ENCODE results near the gene SMURF1.

The SMURF1 gene

DNA sequence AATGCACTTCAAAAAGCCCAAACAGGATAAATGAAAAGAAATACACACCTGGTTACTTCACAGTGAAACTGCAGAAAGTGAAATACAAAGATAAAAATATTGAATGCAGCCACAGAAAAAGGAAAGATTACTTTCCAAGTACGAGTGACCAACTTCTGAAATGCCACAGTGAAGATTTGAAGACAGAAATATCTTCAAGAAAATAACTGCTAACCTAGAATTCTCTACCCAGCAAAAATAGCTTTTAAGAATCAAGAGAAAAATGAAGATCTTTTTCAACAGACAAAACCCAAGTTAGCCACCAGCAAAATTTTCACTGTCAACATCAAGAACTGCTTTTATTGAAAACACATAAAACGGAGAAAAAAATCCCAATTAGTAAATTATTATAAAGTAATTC lies 46.2 kb downstream of the SMURF1 start:
- H3K4me1 ChIP-seq (ENCODE audit: control insufficient read depth, insufficient read depth, low read length) = peaks cover 11% of the 10 kb centered on the region
- no peaks in the 10 kb centered on the region for H3K9me3 ChIP-seq (ENCODE audit: control insufficient read depth in 2 of 2, low read length in 2 of 2)
- no peak overlapping the region for H3K4me3 ChIP-seq (ENCODE audit: low read length in 2 of 2)
- no peaks in the 10 kb centered on the region for H3K36me3 ChIP-seq (ENCODE audit: control insufficient read depth in 2 of 2, insufficient read depth in 2 of 2, low read length in 2 of 2)
- peak overlapping the region; percentile 26 for H3K27ac ChIP-seq (ENCODE audit: low read length)
- H3K27me3 ChIP-seq (ENCODE audit: control insufficient read depth in 1 of 2, insufficient read depth in 2 of 2, low read length in 2 of 2) = no peaks in the 10 kb centered on the region
- no peak overlapping the region for H3K9ac ChIP-seq (ENCODE audit: low read length in 2 of 2)

DNA sequence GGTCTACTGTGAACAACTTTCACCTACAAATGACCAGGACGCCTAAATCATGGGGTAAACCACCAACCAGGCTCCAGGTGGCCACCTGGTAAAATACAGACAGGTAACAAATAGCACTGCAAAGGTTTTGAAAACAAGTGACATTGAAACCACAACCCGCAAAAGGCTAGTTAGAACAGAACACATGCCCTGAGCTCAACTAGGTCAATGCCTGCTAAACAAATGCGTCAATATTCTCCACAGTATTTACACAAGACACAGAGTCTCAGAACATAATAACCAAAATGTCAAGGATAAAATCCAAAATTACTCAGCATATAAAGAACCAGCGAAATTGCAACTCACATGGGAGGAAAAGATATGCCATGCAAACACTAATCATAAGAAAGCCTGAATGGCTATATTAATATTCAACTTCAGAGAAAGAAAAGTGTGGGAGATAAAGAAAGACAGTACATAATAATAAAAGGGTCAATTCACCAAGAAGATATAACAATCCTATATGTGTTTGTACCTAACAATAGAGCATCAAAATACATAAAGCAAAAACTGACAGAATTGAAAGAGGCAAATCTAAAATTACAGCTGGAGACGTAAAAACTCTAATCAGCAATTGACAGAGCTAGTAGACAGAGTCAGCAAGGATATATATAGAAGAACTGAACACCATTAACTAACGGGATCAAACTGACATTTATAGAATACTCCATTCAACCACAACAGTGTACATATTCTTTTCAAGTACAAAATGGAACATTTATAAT lies 47.6 kb downstream of the SMURF1 start:
- H3K9ac ChIP-seq (ENCODE audit: low read length in 2 of 2) = peak overlapping the region in 1 of 2 donors; percentile 43

DNA sequence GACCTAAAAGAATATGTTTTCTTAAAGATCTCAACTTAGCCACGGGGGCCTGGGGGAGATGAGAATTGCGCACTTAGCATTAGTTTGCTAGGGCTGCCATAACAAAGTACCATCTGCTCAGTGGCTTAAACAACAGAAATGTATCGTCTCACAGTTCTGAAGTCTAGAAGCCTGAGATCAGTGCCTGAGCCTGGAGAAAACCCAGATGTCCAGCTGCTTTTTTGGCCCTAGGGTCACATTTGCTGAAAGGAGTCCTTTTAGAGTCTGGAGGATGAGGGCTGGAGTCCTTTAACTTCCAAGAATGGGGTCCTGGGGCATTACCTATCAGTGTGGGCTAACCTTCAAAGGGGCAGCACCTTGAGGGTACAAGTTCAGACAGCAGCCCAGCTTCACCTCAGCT lies 48.2 kb downstream of the SMURF1 start:
- Histone ChIP-seq H3K27me3 (ENCODE audit: control insufficient read depth in 1 of 2, insufficient read depth in 2 of 2, low read length in 2 of 2) (no peaks in the 10 kb centered on the region), H3K4me3 (ENCODE audit: low read length in 2 of 2) (peak overlapping the region in 1 of 2 donors; percentile 44), H3K9me3 (ENCODE audit: control insufficient read depth in 2 of 2, low read length in 2 of 2) (no peaks in the 10 kb centered on the region), H3K9ac (ENCODE audit: low read length in 2 of 2) (peak overlapping the region in 1 of 2 donors; percentile 43), H3K4me1 (ENCODE audit: control insufficient read depth, insufficient read depth, low read length) (peaks cover 15% of the 10 kb centered on the region), H3K36me3 (ENCODE audit: control insufficient read depth in 2 of 2, insufficient read depth in 2 of 2, low read length in 2 of 2) (no peaks in the 10 kb centered on the region), H3K27ac (ENCODE audit: low read length) (peak overlapping the region; percentile 78)

More for the DNA sequence above, 47.6 kb downstream of the SMURF1 start:
- peaks cover 11% of the 10 kb centered on the region for H3K4me1 ChIP-seq (ENCODE audit: control insufficient read depth, insufficient read depth, low read length)
- H3K9me3 ChIP-seq (ENCODE audit: control insufficient read depth in 2 of 2, low read length in 2 of 2) = no peaks in the 10 kb centered on the region
- no peaks in the 10 kb centered on the region for H3K27me3 ChIP-seq (ENCODE audit: control insufficient read depth in 1 of 2, insufficient read depth in 2 of 2, low read length in 2 of 2)
- H3K4me3 ChIP-seq (ENCODE audit: low read length in 2 of 2) = peak overlapping the region in 1 of 2 donors; percentile 44
- H3K36me3 ChIP-seq (ENCODE audit: control insufficient read depth in 2 of 2, insufficient read depth in 2 of 2, low read length in 2 of 2) = no peaks in the 10 kb centered on the region
- peak overlapping the region; percentile 78 for H3K27ac ChIP-seq (ENCODE audit: low read length)

DNA sequence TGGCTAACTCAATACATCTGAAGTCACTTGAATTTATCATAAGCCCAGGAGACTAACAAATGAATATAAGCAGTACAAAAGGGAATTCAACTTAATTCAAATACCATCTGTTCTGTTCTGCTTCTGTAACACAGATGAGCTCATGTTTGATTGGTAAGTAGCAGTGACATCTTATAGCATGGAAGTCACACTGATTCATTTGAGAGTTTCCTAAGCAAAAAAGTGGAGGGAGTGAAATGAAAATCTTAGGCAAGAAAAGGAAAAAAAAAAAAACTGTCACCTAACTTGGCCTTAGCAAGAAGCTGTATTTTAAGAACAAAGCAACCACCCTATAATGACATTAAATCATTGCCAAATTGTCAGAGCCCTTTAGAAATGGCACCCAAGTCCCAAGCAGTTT lies 49.5 kb downstream of the SMURF1 start:
- Histone ChIP-seq H3K9me3 (ENCODE audit: control insufficient read depth in 2 of 2, low read length in 2 of 2) (no peaks in the 10 kb centered on the region), H3K4me1 (ENCODE audit: control insufficient read depth, insufficient read depth, low read length) (peaks cover 23% of the 10 kb centered on the region), H3K27ac (ENCODE audit: low read length) (no peak overlapping the region), H3K27me3 (ENCODE audit: control insufficient read depth in 1 of 2, insufficient read depth in 2 of 2, low read length in 2 of 2) (no peaks in the 10 kb centered on the region), H3K36me3 (ENCODE audit: control insufficient read depth in 2 of 2, insufficient read depth in 2 of 2, low read length in 2 of 2) (no peaks in the 10 kb centered on the region), H3K4me3 (ENCODE audit: low read length in 2 of 2) (no peak overlapping the region), H3K9ac (ENCODE audit: low read length in 2 of 2) (no peak overlapping the region)

DNA sequence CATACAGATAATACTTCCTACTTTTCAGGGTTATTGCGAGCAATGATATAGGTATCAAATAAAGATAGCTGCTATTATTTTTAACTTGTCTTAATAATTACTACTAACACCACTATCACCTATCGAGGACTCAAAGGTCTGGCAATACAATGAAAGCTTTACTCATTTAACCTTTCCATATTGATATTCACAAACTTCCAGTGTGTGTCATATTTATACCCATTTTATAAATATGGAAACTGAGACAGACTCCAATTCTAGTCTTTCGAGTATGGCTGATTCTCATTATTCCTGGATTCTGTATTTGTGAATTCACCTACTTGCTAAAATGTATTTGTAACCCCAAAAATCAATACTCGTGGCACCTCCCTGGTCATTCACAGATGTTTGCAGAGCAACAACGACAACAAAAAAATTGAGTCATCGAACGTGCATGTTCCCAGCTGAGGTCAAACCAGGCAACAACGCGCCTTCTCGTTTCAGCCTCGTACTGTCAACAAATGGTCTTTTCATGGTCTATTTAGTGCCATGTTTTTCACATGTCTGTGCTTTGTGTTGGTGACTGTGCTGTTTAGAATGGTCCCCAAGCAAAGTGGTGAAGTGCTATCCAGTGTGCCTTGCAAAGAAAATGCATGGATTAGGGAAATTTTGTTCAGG lies 51.7 kb downstream of the SMURF1 start:
- H3K27ac ChIP-seq (ENCODE audit: low read length) = no peak overlapping the region
- H3K9me3 ChIP-seq (ENCODE audit: control insufficient read depth in 2 of 2, low read length in 2 of 2) = no peaks in the 10 kb centered on the region
- peaks cover 23% of the 10 kb centered on the region for H3K4me1 ChIP-seq (ENCODE audit: control insufficient read depth, insufficient read depth, low read length)
- H3K4me3 ChIP-seq (ENCODE audit: low read length in 2 of 2) = no peak overlapping the region
- no peak overlapping the region for H3K9ac ChIP-seq (ENCODE audit: low read length in 2 of 2)
- H3K36me3 ChIP-seq (ENCODE audit: control insufficient read depth in 2 of 2, insufficient read depth in 2 of 2, low read length in 2 of 2) = no peaks in the 10 kb centered on the region
- H3K27me3 ChIP-seq (ENCODE audit: control insufficient read depth in 1 of 2, insufficient read depth in 2 of 2, low read length in 2 of 2) = no peaks in the 10 kb centered on the region

DNA sequence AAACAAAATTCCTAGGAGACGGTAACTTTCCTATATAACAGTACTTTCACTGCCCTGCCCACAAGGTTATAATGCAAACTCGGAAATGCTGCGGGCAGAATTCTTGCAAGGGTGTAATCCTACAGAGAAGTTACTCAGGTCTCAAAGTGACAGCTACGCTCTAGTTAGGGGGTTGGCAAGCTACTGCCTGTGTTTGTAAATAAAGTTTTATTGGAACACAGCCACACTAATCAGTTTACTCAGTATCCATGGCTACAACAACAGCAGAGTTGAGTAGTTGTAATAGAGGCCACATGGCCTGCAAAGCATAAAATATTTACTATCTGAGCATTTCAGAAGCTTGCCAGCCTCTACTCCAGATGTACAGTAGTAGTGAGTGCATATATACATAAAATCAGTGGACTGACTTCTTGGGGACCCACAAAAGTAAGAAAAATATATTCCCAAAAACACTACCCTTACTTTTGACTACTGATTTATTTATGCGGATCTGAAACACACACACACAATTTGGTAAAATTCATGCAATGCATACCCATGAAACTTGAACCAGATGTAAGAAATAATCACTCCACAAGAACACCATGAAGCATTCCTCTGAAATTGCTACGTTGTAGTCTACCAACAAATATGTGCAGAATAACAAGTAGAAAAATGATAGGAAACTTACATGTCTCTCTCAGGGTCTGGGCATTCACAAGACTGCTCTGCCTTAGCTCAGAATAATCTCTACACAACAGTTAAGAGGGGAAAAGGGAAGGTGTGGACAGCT lies 53.0 kb downstream of the SMURF1 start:
- no peaks in the 10 kb centered on the region for H3K27me3 ChIP-seq (ENCODE audit: control insufficient read depth in 1 of 2, insufficient read depth in 2 of 2, low read length in 2 of 2)
- no peaks in the 10 kb centered on the region for H3K9me3 ChIP-seq (ENCODE audit: control insufficient read depth in 2 of 2, low read length in 2 of 2)
- no peak overlapping the region for H3K4me3 ChIP-seq (ENCODE audit: low read length in 2 of 2)
- H3K4me1 ChIP-seq (ENCODE audit: control insufficient read depth, insufficient read depth, low read length) = peaks cover 17% of the 10 kb centered on the region
- no peaks in the 10 kb centered on the region for H3K36me3 ChIP-seq (ENCODE audit: control insufficient read depth in 2 of 2, insufficient read depth in 2 of 2, low read length in 2 of 2)
- no peak overlapping the region for H3K27ac ChIP-seq (ENCODE audit: low read length)
- no peak overlapping the region for H3K9ac ChIP-seq (ENCODE audit: low read length in 2 of 2)

DNA sequence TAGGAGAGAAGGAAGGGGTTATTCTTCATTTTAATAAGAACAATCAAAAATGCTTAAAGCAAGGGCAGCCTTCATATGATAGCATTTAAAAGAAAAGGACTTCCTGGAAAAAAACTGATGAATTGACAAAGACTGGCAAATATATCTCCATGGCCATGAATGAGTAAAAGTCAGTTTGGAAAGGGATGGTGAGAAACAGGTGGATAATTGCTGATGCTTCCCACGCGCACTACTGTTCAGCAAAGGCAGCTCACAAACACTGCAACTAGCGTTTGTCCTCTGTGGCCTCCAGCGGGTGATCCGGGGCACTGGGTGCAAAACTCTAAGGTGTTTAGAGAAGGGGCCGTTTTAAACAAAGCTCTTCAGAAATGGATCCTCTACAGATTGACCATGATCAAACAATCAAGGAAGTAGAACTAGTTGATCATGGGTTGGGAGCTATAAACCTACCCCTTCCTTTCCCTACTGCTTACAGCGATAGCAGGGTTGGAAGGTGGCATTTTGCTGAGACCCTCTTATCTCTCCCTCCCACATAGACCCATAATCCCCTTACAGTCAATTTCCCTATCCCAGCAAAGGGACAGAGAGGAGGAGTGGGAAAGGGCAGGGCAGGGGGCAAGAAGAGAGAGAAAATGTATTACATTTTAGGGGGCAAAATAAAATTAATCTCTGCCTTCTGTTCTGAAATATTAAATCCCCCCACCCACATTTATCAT lies 53.8 kb downstream of the SMURF1 start:
- no peaks in the 10 kb centered on the region for H3K36me3 ChIP-seq (ENCODE audit: control insufficient read depth in 2 of 2, insufficient read depth in 2 of 2, low read length in 2 of 2)
- H3K9ac ChIP-seq (ENCODE audit: low read length in 2 of 2) = no peak overlapping the region
- no peaks in the 10 kb centered on the region for H3K9me3 ChIP-seq (ENCODE audit: control insufficient read depth in 2 of 2, low read length in 2 of 2)
- no peaks in the 10 kb centered on the region for H3K27me3 ChIP-seq (ENCODE audit: control insufficient read depth in 1 of 2, insufficient read depth in 2 of 2, low read length in 2 of 2)
- no peak overlapping the region for H3K4me3 ChIP-seq (ENCODE audit: low read length in 2 of 2)
- H3K27ac ChIP-seq (ENCODE audit: low read length) = no peak overlapping the region
- peaks cover 12% of the 10 kb centered on the region for H3K4me1 ChIP-seq (ENCODE audit: control insufficient read depth, insufficient read depth, low read length)

DNA sequence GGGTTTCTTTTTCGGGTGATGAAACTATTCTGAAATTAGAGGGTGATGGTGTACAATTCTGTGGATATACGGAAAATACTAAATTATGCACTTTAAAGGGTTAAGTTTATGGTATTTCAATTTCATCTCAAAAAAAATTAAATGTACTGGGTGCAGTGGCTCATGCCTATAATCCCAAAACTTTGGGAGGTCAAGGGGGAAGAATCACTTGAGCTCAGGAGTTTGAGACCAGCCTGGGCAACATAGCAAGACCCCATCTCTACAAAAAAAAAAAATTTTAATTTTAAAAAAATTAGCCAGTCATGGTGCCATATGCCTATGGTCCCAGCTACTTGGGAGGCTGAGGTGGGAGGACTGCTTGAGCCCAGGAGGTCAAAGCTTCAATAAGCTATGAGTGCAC lies 57.0 kb downstream of the SMURF1 start:
- Histone ChIP-seq H3K4me1 (ENCODE audit: control insufficient read depth, insufficient read depth, low read length) (peaks cover 12% of the 10 kb centered on the region), H3K9ac (ENCODE audit: low read length in 2 of 2) (no peak overlapping the region), H3K27ac (ENCODE audit: low read length) (no peak overlapping the region), H3K36me3 (ENCODE audit: control insufficient read depth in 2 of 2, insufficient read depth in 2 of 2, low read length in 2 of 2) (no peaks in the 10 kb centered on the region), H3K4me3 (ENCODE audit: low read length in 2 of 2) (no peak overlapping the region), H3K27me3 (ENCODE audit: control insufficient read depth in 1 of 2, insufficient read depth in 2 of 2, low read length in 2 of 2) (no peaks in the 10 kb centered on the region), H3K9me3 (ENCODE audit: control insufficient read depth in 2 of 2, low read length in 2 of 2) (no peaks in the 10 kb centered on the region)

DNA sequence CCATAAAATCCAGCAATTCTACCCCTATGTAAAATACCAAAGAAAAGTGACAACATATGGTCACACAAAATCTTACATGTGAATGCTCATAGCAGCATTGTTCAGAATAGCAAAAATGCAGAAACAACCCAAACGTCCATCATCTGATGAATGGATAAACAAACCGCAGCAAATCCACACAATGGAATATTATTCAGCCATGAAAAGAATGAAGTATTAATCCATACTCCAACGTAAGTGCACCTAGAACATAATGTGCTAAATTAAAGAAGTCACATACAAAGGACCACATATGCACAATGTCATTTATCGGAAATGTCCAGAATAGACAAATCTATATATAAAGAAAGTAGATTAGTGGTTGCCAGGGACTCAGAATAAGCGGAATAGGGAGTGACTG lies 57.4 kb downstream of the SMURF1 start:
- H3K4me3 ChIP-seq (ENCODE audit: low read length in 2 of 2) = no peak overlapping the region
- no peak overlapping the region for H3K9ac ChIP-seq (ENCODE audit: low read length in 2 of 2)
- no peaks in the 10 kb centered on the region for H3K9me3 ChIP-seq (ENCODE audit: control insufficient read depth in 2 of 2, low read length in 2 of 2)
- H3K27me3 ChIP-seq (ENCODE audit: control insufficient read depth in 1 of 2, insufficient read depth in 2 of 2, low read length in 2 of 2) = no peaks in the 10 kb centered on the region
- H3K36me3 ChIP-seq (ENCODE audit: control insufficient read depth in 2 of 2, insufficient read depth in 2 of 2, low read length in 2 of 2) = no peaks in the 10 kb centered on the region
- peaks cover 12% of the 10 kb centered on the region for H3K4me1 ChIP-seq (ENCODE audit: control insufficient read depth, insufficient read depth, low read length)
- no peak overlapping the region for H3K27ac ChIP-seq (ENCODE audit: low read length)

DNA sequence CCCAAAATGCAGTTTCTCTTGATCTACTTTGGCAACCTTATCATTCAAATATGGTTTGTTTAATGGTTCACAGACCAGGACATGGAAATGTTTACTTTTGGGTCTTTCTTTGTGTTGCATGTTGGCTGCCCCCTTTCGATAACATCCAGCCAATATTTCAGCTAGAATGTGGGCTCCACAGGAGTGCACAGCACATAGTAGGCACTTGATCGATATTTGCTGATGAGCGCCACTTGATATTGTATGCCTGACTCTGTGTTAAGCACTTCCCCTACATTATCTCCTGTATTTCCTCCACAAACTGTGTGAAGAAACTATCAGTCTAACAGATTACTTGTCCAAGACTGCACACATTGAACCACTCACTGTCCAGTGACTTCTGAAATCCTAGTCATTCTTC lies 60.2 kb downstream of the SMURF1 start:
- peaks cover 3% of the 10 kb centered on the region for H3K4me1 ChIP-seq (ENCODE audit: control insufficient read depth, insufficient read depth, low read length)
- no peak overlapping the region for H3K9ac ChIP-seq (ENCODE audit: low read length in 2 of 2)
- no peak overlapping the region for H3K27ac ChIP-seq (ENCODE audit: low read length)
- H3K27me3 ChIP-seq (ENCODE audit: control insufficient read depth in 1 of 2, insufficient read depth in 2 of 2, low read length in 2 of 2) = no peaks in the 10 kb centered on the region
- no peaks in the 10 kb centered on the region for H3K9me3 ChIP-seq (ENCODE audit: control insufficient read depth in 2 of 2, low read length in 2 of 2)
- H3K4me3 ChIP-seq (ENCODE audit: low read length in 2 of 2) = no peak overlapping the region
- H3K36me3 ChIP-seq (ENCODE audit: control insufficient read depth in 2 of 2, insufficient read depth in 2 of 2, low read length in 2 of 2) = no peaks in the 10 kb centered on the region
